Sigmoid colon (tissue), 3 donors: ENCODE results near the gene PGM5.

Source experiments
- POLR2A ChIP-seq, 2 donors: fragments of 450-650 bp; IDR thresholded peaks; one replicate each; pipeline ENCODE4 v1.6.1; 2016; ENCODE audit warnings: antibody characterized with exemption in 2 of 2, mild to moderate bottlenecking in 2 of 2, moderate library complexity in 2 of 2
- TF ChIP-seq, protein P1 (sequence below), 4 experiments: fragments of 450-650 bp in 3 of 4; fragments of 200-600 bp in 1 of 4; IDR thresholded peaks; one replicate each; pipeline ENCODE4 v1.5.1; 2016 to 2019; ENCODE audit warnings: antibody characterized with exemption in 4 of 4, mild to moderate bottlenecking in 3 of 4, moderate library complexity in 2 of 4

GRCh38 chr9:68530618-68531017 is 174.2 kb downstream of the PGM5 start:
- TF ChIP-seq, protein P1, sequence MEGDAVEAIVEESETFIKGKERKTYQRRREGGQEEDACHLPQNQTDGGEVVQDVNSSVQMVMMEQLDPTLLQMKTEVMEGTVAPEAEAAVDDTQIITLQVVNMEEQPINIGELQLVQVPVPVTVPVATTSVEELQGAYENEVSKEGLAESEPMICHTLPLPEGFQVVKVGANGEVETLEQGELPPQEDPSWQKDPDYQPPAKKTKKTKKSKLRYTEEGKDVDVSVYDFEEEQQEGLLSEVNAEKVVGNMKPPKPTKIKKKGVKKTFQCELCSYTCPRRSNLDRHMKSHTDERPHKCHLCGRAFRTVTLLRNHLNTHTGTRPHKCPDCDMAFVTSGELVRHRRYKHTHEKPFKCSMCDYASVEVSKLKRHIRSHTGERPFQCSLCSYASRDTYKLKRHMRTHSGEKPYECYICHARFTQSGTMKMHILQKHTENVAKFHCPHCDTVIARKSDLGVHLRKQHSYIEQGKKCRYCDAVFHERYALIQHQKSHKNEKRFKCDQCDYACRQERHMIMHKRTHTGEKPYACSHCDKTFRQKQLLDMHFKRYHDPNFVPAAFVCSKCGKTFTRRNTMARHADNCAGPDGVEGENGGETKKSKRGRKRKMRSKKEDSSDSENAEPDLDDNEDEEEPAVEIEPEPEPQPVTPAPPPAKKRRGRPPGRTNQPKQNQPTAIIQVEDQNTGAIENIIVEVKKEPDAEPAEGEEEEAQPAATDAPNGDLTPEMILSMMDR (IDR thresholded peaks at IDR 0.05): no peak
- no peak for TF ChIP-seq POLR2A (IDR thresholded peaks at IDR 0.05)
